Neuronal stem cell (in vitro differentiated cells): ENCODE results near the gene PISD.

ENCODE experiments used
- DNase-seq: peaks from one replicate; pipeline ENCODE4 v3.0.0-alpha.2; 2013; ENCODE audit warnings: low spot score
- H2AFZ ChIP-seq: one replicate; pipeline ENCODE4 v1.6.1; 2013; ENCODE audit warnings: mild to moderate bottlenecking, low read length, inconsistent platforms
- H2AK5ac ChIP-seq: 2 replicates; pipeline ENCODE4 v1.6.1; 2013; ENCODE audit warnings: low read depth, mild to moderate bottlenecking, inconsistent platforms, low read length, moderate library complexity, mixed read lengths
- H2BK120ac ChIP-seq: 2 replicates; pipeline ENCODE4 v1.6.1; 2013; ENCODE audit warnings: low read depth, mild to moderate bottlenecking, inconsistent platforms, low read length, moderate library complexity, mixed read lengths
- H2BK12ac ChIP-seq: one replicate; pipeline ENCODE4 v1.6.1; 2013; ENCODE audit warnings: low read length, inconsistent platforms
- H2BK15ac ChIP-seq: 2 replicates; pipeline ENCODE4 v1.6.1; 2013; ENCODE audit warnings: mild to moderate bottlenecking, low read length, inconsistent platforms, mixed read lengths
- H2BK5ac ChIP-seq: one replicate; pipeline ENCODE4 v1.6.1; 2013; ENCODE audit warnings: inconsistent platforms, mild to moderate bottlenecking, low read length, moderate library complexity
- H3K14ac ChIP-seq: one replicate; pipeline ENCODE4 v1.6.1; 2013; ENCODE audit warnings: low read length, inconsistent platforms
- H3K18ac ChIP-seq: 2 replicates; pipeline ENCODE4 v1.6.1; 2013; ENCODE audit warnings: low read length, inconsistent platforms
- H3K23ac ChIP-seq: 2 replicates; pipeline ENCODE4 v1.6.1; 2013; ENCODE audit warnings: low read depth, mild to moderate bottlenecking, mixed read lengths, low read length, inconsistent platforms; ENCODE audit not compliant: poor library complexity
- H3K27ac ChIP-seq: replicated peaks from 3 replicates; pipeline ENCODE4 v1.5.1; 2013; ENCODE audit warnings: low read length, inconsistent platforms
- H3K27me3 ChIP-seq, 3 experiments: 2 replicates each; pipeline ENCODE4 v1.6.1; 2013; ENCODE audit warnings: low read length in 3 of 3, mild to moderate bottlenecking in 2 of 3, inconsistent platforms in 1 of 3, low read depth in 1 of 3, mixed read lengths in 1 of 3, moderate library complexity in 1 of 3; ENCODE audit not compliant: control insufficient read depth in 3 of 3, insufficient read depth in 3 of 3
- H3K36me3 ChIP-seq, 2 donors: replicated peaks in 1 of 2; 2 replicates each; pipeline ENCODE4 v1.6.1; 2013; ENCODE audit warnings: low read length in 2 of 2; ENCODE audit not compliant: control insufficient read depth in 2 of 2, insufficient read depth in 2 of 2
- H3K4ac ChIP-seq: 2 replicates; pipeline ENCODE4 v1.6.1; 2013; ENCODE audit warnings: inconsistent platforms, mild to moderate bottlenecking, low read length, moderate library complexity
- H3K4me1 ChIP-seq, 2 donors: 1 replicate in 1 of 2; 2 replicates in 1 of 2; pipeline ENCODE4 v1.6.1; 2013; ENCODE audit warnings: low read length in 2 of 2, low read depth in 1 of 2; ENCODE audit not compliant: control insufficient read depth in 2 of 2, insufficient read depth in 1 of 2
- H3K4me2 ChIP-seq: one replicate; pipeline ENCODE4 v1.6.1; 2013; ENCODE audit warnings: mild to moderate bottlenecking, low read length, inconsistent platforms; ENCODE audit not compliant: insufficient read depth, poor library complexity, severe bottlenecking
- H3K4me3 ChIP-seq, 2 donors: 2 replicates each; pipeline ENCODE4 v1.5.1; 2013; ENCODE audit warnings: low read length in 2 of 2, mild to moderate bottlenecking in 2 of 2, inconsistent platforms in 1 of 2, moderate library complexity in 1 of 2
- H3K79me1 ChIP-seq: one replicate; pipeline ENCODE4 v1.6.1; 2013; ENCODE audit warnings: low read depth, mild to moderate bottlenecking, inconsistent platforms, low read length, moderate library complexity
- H3K9ac ChIP-seq: one replicate; pipeline ENCODE4 v1.6.1; 2013; ENCODE audit warnings: mild to moderate bottlenecking, low read depth, low read length, inconsistent platforms; ENCODE audit not compliant: poor library complexity
- H3K9me3 ChIP-seq, 2 donors: replicated peaks in 1 of 2; 2 replicates each; pipeline versions ENCODE3 to v1.6.1; 2013; ENCODE audit warnings: low read length in 2 of 2, mild to moderate bottlenecking in 2 of 2, inconsistent platforms in 1 of 2, low read depth in 1 of 2, mixed read lengths in 1 of 2, moderate library complexity in 1 of 2; ENCODE audit not compliant: control insufficient read depth in 2 of 2, insufficient read depth in 1 of 2
- H4K8ac ChIP-seq: one replicate; pipeline ENCODE4 v1.6.1; 2013; ENCODE audit warnings: low read depth, mild to moderate bottlenecking, inconsistent platforms, low read length, moderate library complexity
- H4K91ac ChIP-seq: one replicate; pipeline ENCODE4 v1.6.1; 2013; ENCODE audit warnings: low read length, low read depth, mild to moderate bottlenecking, inconsistent platforms; ENCODE audit not compliant: poor library complexity
- WGBS, 2 donors: extraction: QIAGEN DNeasy Blood & Tissue Kit; methylation state at CpG; one replicate each; pipeline ENCODE4 v1.1.7; 2013; ENCODE audit warnings: missing lambda C conversion rate in 2 of 2, mixed read lengths in 1 of 2; ENCODE audit not compliant: insufficient read length in 2 of 2, insufficient replicate concordance in 1 of 2; ENCODE audit errors: extremely low coverage in 2 of 2; 5-methylcytosine and 5-hydroxymethylcytosine counted together

The PISD gene

GRCh38 chr22:31628362-31628761, 33.7 kb downstream of the PISD start:
- Histone ChIP-seq H4K8ac (no peak overlapping the region), H2BK15ac (no peak overlapping the region), H2AFZ (no peak overlapping the region), H4K91ac (no peak overlapping the region), H2BK5ac (no peak overlapping the region), H3K79me1 (peaks cover 37% of the 10 kb centered on the region), H3K4ac (no peak overlapping the region), H3K4me2 (no peak overlapping the region), H3K4me1 (peaks cover 22 to 40% of the 10 kb centered on the region in 2 donors), H3K27me3 (no peaks in the 10 kb centered on the region), H2BK120ac (no peak overlapping the region), H3K14ac (no peak overlapping the region), H3K18ac (no peak overlapping the region), H2BK12ac (no peak overlapping the region), H3K36me3 (peaks cover 6 to 12% of the 10 kb centered on the region in 2 donors), H3K9ac (no peak overlapping the region), H3K23ac (no peak overlapping the region), H2AK5ac (no peak overlapping the region), H3K9me3 (no peaks in the 10 kb centered on the region), H3K4me3 (no peak overlapping the region), H3K27ac (no peak overlapping the region)
- DNase-seq = no peak
- no CpG with 5 or more reads among the region's 1 CpG for WGBS, 2 donors

DNA sequence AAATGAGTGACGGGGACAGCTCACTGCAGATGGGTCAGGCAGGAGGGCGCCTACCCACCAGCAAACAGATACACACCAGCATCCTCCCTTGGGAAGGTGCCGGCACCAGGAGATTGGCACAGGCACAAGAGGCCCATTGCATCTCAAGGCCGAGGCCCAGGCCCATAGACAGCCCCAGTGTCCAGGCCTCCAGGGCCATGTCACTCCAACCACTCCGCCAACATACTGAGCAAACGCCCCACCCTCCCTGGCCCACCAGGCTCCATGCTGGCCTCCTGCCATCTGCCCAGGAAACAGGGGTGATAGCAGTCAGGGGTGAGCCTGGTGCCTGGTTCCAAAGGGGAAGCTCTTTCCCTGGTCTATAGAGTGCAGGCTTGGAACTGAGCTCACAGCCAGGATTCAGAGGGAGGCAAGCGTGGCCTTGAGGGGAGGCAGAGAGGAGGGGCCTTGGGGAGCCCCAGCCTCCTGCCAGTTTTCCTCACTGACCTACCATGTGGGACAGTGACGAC, 34.7 kb downstream of the PISD start:
- Histone ChIP-seq H3K23ac (no peak overlapping the region), H4K8ac (no peak overlapping the region), H2AFZ (no peak overlapping the region), H3K4me1 (peaks cover 22 to 40% of the 10 kb centered on the region in 2 donors), H3K4me2 (no peak overlapping the region), H2BK15ac (peak overlapping the region; percentile 70), H4K91ac (no peak overlapping the region), H3K27me3 (no peaks in the 10 kb centered on the region), H3K36me3 (peaks cover 7 to 10% of the 10 kb centered on the region in 2 donors), H2BK120ac (no peak overlapping the region), H2BK12ac (no peak overlapping the region), H3K9ac (no peak overlapping the region), H3K18ac (no peak overlapping the region), H3K14ac (no peak overlapping the region), H3K27ac (no peak overlapping the region), H3K4me3 (no peak overlapping the region), H3K9me3 (no peaks in the 10 kb centered on the region), H2BK5ac (no peak overlapping the region), H3K4ac (no peak overlapping the region), H2AK5ac (peak overlapping the region; percentile 32), H3K79me1 (peaks cover 40% of the 10 kb centered on the region)
- WGBS, 2 donors = no CpG with 5 or more reads among the region's 8 CpGs
- no peak for DNase-seq

DNA sequence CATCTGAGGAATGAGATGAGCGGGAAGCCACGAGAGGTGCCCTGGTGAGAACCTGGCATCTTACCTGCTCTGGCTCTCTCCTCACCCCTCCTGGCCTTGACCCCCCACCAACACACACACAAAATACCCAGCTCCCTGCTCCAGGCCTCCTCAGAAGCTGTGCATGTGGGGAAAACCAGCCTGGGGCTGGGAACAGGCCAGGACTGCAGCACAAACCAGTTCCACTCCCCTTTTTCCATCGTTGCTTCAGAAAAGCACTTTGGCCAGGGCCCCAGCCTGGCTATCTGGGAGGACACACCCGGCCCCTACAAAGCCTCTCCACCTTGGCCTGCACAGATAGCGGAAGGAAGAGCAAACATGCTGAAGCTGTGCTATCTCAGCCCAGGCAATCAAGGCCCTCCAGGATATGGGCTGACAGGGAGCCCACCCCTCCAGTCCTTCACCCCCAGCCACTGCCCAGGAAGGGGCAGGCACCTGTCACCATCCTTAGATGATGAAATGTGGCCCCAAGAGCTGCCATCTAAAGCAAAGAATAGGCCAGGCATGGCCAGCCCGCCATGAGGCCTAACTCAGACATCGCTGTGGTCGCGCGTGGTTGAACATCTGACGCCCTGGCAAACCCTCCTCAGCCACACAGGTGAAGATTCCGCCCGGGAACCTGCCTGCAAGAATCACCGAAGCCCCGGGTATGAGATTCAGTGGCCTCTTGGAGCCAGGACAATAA, 35.4 kb downstream of the PISD start:
- Histone ChIP-seq H3K36me3 (peaks cover 13 to 17% of the 10 kb centered on the region in 2 donors), H3K4ac (no peak overlapping the region), H3K14ac (peak overlapping the region; percentile 63), H3K4me3 (no peak overlapping the region), H3K27me3 (no peaks in the 10 kb centered on the region), H2AFZ (no peak overlapping the region), H3K9ac (peak overlapping the region; percentile 89), H3K18ac (peak overlapping the region; percentile 93), H3K27ac (peak overlapping the region; percentile 35), H2AK5ac (peak overlapping the region; percentile 94), H4K8ac (peak overlapping the region; percentile 100), H2BK12ac (no peak overlapping the region), H3K4me2 (no peak overlapping the region), H2BK15ac (peak overlapping the region; percentile 70), H4K91ac (peak overlapping the region; percentile 79), H2BK120ac (no peak overlapping the region), H3K9me3 (no peaks in the 10 kb centered on the region), H3K4me1 (peaks cover 22 to 39% of the 10 kb centered on the region in 2 donors), H2BK5ac (peak overlapping the region; percentile 91), H3K79me1 (peaks cover 43% of the 10 kb centered on the region), H3K23ac (peak overlapping the region; percentile 98)
- no peak for DNase-seq
- WGBS, 2 donors = no CpG with 5 or more reads among the region's 15 CpGs

DNA sequence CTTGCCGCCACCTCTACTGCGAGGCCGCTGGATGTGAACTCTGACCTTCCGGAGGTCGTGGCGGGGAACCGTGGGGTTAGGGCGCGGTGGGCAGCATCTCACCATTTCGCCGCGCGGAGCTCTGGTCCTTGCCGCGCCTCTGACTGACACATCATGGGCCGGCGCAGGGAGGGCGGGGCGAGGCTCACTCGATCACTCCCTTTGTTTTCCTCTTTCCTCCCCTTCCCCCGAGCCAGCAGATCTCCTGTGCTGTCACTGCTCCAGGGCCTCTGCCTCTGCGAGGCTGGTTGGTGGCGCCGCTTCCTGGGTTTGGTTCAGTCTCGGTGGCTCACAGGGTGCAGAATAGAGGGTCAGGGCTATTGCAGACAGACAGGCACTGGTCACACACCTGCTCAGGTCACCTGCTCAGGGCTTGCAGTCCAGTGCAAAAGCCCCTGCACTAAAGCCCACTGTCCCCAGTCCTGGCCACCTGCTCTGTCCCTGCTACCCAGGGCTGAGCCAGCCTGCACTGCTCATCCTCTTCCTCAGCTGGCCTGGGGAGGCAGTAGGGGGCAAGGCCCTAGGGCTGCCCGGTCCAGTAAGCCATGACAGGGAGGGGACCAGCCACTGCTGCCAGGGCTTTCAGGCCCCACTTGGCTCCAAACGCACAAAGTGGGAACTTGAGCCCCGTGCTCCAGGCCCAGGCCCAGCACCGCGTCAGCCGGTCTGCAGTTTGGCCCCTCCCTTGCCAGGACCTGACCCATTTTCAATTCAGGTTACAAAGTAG, 36.2 kb downstream of the PISD start:
- H4K91ac ChIP-seq = peak overlapping the region; percentile 79
- peak overlapping the region; percentile 94 for H2AK5ac ChIP-seq
- peak overlapping the region; percentile 44 for H3K4me2 ChIP-seq
- peak overlapping the region; percentile 93 for H3K18ac ChIP-seq
- peak overlapping the region; percentile 70 for H2BK15ac ChIP-seq
- H3K4me1 ChIP-seq = peaks cover 16 to 32% of the 10 kb centered on the region in 2 donors
- H2BK120ac ChIP-seq = no peak overlapping the region
- peak overlapping the region; percentile 91 for H2BK5ac ChIP-seq
- H3K27me3 ChIP-seq = no peaks in the 10 kb centered on the region
- peak overlapping the region; percentile 35 for H3K27ac ChIP-seq
- H3K14ac ChIP-seq = peak overlapping the region; percentile 63
- H3K36me3 ChIP-seq = peaks cover 18 to 24% of the 10 kb centered on the region in 2 donors
- H3K79me1 ChIP-seq = peaks cover 40% of the 10 kb centered on the region
- peak overlapping the region; percentile 79 for H2BK12ac ChIP-seq
- peak overlapping the region; percentile 89 for H3K9ac ChIP-seq
- H3K4ac ChIP-seq = no peak overlapping the region
- peak overlapping the region; percentile 98 for H3K23ac ChIP-seq
- peak; percentile 63 for DNase-seq
- H3K9me3 ChIP-seq = no peaks in the 10 kb centered on the region
- H3K4me3 ChIP-seq = no peak overlapping the region
- peak overlapping the region; percentile 100 for H4K8ac ChIP-seq
- H2AFZ ChIP-seq = no peak overlapping the region
- WGBS, 2 donors = no CpG with 5 or more reads among the region's 31 CpGs
